ENCODE measurements around the gene CERS5.

Gene CERS5

DNA sequence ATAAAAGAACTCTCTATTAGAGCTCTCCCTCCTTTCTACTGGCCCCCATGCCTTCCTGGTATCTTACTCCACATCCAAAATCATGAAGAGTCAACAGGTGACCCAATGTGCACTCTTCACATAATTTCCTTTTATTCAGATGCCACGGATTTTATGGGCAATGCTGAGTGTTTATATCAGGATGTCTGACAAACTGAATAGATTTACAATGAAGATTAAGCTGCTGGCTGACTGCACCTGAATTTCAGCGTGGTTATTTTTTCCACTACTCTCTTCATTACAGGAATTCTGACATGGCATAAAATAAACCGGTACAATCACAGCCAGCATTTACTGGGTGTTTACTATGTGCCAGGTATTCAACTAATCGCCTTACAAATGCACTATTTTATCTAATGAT lies 29.4 kb upstream of the CERS5 start:
- DNase-seq (ENCODE audit: extremely low read depth, low read depth) = no peak
- TF ChIP-seq, protein P1, sequence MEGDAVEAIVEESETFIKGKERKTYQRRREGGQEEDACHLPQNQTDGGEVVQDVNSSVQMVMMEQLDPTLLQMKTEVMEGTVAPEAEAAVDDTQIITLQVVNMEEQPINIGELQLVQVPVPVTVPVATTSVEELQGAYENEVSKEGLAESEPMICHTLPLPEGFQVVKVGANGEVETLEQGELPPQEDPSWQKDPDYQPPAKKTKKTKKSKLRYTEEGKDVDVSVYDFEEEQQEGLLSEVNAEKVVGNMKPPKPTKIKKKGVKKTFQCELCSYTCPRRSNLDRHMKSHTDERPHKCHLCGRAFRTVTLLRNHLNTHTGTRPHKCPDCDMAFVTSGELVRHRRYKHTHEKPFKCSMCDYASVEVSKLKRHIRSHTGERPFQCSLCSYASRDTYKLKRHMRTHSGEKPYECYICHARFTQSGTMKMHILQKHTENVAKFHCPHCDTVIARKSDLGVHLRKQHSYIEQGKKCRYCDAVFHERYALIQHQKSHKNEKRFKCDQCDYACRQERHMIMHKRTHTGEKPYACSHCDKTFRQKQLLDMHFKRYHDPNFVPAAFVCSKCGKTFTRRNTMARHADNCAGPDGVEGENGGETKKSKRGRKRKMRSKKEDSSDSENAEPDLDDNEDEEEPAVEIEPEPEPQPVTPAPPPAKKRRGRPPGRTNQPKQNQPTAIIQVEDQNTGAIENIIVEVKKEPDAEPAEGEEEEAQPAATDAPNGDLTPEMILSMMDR (IDR thresholded peaks at IDR 0.05; ENCODE audit: low read depth, low read length) = no peak

DNA sequence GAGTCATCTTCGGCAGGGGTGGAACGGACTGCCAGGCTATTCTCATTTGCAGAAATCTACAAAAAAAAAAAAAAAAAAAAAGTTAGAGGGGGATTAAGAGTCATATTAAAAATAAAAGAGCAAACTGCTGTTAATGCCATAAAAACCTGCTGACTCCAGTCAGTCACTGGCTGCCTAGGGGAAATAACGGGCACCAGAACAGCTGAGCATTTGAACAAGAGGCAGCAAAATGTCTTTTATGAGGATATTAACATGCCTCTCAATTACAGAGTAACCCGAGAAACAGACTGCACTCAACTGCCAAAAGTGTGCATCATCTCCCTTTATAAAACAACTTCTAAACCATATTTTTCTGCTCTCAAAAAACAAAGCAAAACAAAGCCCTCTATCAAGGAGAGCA lies 28.7 kb upstream of the CERS5 start:
- TF ChIP-seq, protein P1 (IDR thresholded peaks at IDR 0.05; ENCODE audit: low read depth, low read length) = no peak
- no peak for DNase-seq (ENCODE audit: extremely low read depth, low read depth)

DNA sequence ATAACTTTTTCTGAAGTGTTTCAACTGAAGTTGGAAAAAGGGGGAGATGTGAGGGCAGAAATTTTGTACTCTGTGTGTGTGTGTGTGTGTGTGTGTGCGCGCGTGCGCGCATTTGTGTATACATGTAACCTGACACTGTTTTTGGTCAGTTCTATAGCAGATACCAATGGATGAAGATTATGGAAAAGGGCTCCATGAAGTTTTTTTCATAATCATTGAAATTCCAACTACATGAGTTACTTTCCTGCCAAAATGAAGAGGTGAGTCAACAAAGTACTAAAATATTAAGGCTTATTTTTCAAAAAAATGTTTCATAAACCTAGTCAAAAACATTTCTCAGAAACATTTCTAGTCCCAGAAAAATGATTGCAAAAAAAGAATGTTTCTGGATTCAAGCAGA lies 25.7 kb upstream of the CERS5 start:
- no peak for DNase-seq (ENCODE audit: extremely low read depth, low read depth)
- TF ChIP-seq, protein P1 (IDR thresholded peaks at IDR 0.05; ENCODE audit: low read depth, low read length) = no peak

DNA sequence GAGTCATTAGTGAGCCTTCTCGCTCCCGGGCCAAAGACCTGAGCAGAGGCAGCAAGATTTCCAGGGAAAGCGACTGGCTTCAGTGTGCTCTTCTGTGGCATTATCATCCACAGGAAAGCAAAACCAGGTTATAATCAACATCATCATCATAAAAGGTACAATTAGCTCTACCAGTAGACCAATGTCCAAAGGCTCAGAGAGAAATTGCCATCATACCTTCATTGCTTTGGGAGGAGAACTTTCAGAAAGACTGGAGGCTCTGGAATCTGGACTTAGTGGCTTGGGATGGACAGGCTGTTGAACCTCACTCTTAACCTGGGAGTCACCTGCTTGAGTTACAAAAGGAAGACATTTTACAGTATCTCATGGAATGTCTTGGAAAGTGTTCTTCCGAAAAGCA lies 25.1 kb upstream of the CERS5 start:
- TF ChIP-seq, protein P1 (IDR thresholded peaks at IDR 0.05; ENCODE audit: low read depth, low read length) = no peak
- no peak for DNase-seq (ENCODE audit: extremely low read depth, low read depth)

DNA sequence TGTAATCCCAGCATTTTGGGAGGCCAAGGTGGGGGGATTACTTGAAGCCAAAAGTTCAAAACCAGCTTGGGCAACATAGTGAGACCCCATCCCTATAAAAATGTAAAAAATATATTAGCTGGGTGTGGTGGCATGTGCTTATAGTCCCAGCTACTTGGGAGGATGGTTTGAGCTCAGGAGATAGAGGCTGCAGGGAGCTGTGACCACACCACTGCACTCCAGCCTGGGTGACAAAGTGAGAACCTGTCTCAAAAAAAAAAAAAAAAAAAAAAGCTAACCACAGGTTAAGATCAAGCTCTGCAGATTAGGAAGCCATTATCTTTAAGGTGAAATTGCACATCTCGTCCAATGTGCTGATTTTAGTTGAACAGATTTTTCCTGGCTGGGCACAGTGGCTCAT lies 23.7 kb upstream of the CERS5 start:
- TF ChIP-seq, protein P1 (IDR thresholded peaks at IDR 0.05; ENCODE audit: low read depth, low read length) = no peak
- no peak for DNase-seq (ENCODE audit: extremely low read depth, low read depth)

DNA sequence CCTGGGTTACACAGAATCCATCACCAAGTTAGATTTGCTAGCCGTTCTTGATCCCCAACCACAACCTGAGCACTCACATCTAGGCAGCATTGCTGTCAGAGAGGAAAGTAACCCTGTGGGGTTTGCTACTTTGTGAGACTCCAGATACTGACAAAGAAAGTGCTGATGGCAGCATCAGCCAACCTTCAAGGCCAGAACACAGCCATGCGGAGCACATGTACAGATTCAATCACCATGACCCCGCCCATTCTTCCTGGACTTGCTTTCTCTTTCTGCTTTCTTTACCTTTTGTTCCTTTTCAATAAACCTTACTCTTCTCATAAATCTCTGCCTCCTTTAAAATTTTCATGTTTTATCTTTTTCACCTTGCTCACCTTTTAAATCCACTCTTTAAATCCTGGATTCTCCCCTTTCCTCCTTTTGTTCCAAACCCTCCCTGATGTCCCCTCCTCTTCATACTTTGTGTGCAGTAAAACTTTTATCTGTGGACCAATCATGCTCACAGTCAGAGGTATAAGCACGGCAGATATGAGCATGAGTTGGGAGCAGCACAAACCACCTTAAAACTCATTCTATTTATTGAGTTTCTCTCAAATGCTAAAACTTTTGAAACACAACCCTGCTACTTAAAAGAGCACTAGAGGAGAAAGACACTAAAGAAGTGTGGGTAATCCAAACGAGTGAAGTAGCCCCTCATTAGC lies 21.9 kb upstream of the CERS5 start:
- TF ChIP-seq, protein P1 (IDR thresholded peaks at IDR 0.05; ENCODE audit: low read depth, low read length) = no peak
- DNase-seq (ENCODE audit: extremely low read depth, low read depth) = no peak

DNA sequence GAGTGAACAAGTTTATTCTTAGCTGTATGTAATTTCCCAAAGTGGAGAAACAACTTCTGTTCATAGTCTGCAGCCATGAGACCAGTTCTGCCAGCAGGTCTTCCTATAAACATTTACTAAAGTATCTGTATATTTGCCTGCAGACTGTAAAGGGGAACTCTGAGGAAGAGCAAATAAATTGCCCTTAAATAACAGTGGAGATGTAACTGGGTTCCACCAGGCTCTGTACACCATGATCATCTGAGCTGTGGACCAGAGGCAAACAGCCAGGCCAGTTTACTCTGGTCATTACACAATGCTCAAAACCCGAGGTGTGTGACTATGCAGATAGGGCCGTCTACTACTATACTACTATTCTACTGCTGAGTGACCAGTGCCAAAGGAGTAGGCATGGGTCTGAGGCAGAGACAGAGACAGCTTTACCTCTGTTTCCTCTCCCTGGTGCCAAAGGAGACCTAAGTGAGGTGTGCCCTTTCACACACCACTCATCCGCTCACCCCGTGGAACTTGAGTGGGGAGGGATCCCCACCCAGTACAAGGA lies 21.1 kb upstream of the CERS5 start:
- TF ChIP-seq, protein P1 (IDR thresholded peaks at IDR 0.05; ENCODE audit: low read depth, low read length) = no peak
- no peak for DNase-seq (ENCODE audit: extremely low read depth, low read depth)
